DND-41 (cell line): Measurements from ENCODE around the gene ADAMTSL3.

ENCODE experiments used
- CTCF ChIP-seq: IDR thresholded peaks from 2 replicates; pipeline ENCODE4 v1.5.1; 2012; ENCODE audit warnings: borderline replicate concordance, low read length, moderate library complexity, mild to moderate bottlenecking; ENCODE audit not compliant: poor library complexity, severe bottlenecking; ENCODE audit errors: extremely low read depth
- EZH2 ChIP-seq: IDR thresholded peaks from 3 replicates; pipeline ENCODE4 v1.6.1; 2012; ENCODE audit warnings: borderline replicate concordance, low read depth, mild to moderate bottlenecking, moderate library complexity, low read length, inconsistent platforms; ENCODE audit not compliant: severe bottlenecking

DNA sequence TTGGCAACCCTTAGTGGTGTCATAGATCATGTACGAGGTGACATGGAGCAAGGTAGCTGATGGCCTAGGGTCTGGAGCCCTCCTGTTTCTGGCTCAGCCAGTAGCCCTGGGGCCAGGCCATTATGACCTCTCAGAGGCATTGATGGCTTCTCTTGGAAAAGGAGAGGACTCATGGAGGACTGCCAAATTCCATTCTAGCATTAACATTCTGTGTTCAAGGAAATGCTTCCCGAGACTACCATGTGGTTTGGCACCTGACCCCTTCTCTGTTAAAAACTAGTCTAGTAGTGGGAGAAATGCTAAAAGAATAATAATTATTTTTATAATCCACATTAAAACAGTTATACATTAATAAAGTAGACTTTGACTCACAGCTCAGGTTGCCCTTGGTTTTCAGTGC, 40.2 kb upstream of the ADAMTSL3 start:
- TF ChIP-seq CTCF (no peak), EZH2 (no peak)
